ENCODE measurements around the gene DPY19L3. TPM values are rescaled to one million over a fixed set of nuclear protein-coding genes. Genes with fewer than 3 reads are reported as not detected.

DPY19L3 gene
- total and polyA plus RNA-seq, 3 donors from 2014 or later, result 23.8 to 79.9 (median 68.9) TPM

DNA sequence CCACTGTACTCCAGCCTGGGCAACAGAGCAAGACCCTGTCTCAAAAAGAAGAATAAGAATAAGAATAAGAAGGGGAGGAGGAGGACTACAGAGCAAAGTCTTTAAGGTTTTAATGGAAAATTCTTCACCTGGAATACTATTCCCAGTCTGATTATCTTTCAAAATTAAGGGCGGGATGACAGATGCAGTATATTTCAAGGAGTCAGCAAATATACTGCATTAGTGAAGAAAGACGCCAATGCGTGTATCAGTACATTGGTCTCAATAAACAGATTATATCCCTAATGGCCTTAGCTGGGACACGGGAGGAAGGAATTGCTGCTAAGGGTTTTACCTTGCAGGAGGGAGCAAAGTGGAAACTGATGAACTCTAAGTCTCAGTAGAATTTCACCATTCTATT lies 121.3 kb downstream of the DPY19L3 start:
- DNase-seq, result no peak
- H3K4me1 ChIP-seq, result no peaks in the 10 kb centered on the region
- TF ChIP-seq CTCF (IDR thresholded peaks at IDR 0.05) (no peak), POLR2A (IDR thresholded peaks at IDR 0.05) (no peak)
- intact Hi-C loops (cut with DNase I; ENCODE audit: low total_unique reads), result no loop called here
- WGBS, 2 donors, result 93 to 94% methylated on average over 4 of the region's 4 CpGs
- H3K27ac ChIP-seq, result no peak overlapping the region
- no peaks in the 10 kb centered on the region for H3K36me3 ChIP-seq (ENCODE audit: low read depth, missing control alignments)
- no peak overlapping the region for H3K4me3 ChIP-seq
- H3K9me3 ChIP-seq, result no peaks in the 10 kb centered on the region
- H3K27me3 ChIP-seq, result no peaks in the 10 kb centered on the region

- Histone ChIP-seq H3K4me3 (no peak overlapping the region), H3K4me1 (no peaks in the 10 kb centered on the region), H3K9me3 (no peaks in the 10 kb centered on the region), H3K36me3 (ENCODE audit: low read depth, missing control alignments) (no peaks in the 10 kb centered on the region), H3K27me3 (no peaks in the 10 kb centered on the region), H3K27ac (no peak overlapping the region)
- no peak for TF ChIP-seq POLR2A (IDR thresholded peaks at IDR 0.05)
- TF ChIP-seq CTCF (IDR thresholded peaks at IDR 0.05), result no peak
- WGBS, 2 donors, result 68 to 78% methylated on average over 2 of the region's 2 CpGs
- intact Hi-C loops (cut with DNase I; ENCODE audit: low total_unique reads), result no loop called here
- DNase-seq, result no peak
These were observed 125.2 kb downstream of the DPY19L3 start for GRCh38 chr19:32530773-32531172.

- Histone ChIP-seq H3K4me3 (no peak overlapping the region), H3K36me3 (ENCODE audit: low read depth, missing control alignments) (no peaks in the 10 kb centered on the region), H3K27ac (no peak overlapping the region), H3K27me3 (no peaks in the 10 kb centered on the region), H3K4me1 (no peaks in the 10 kb centered on the region), H3K9me3 (no peaks in the 10 kb centered on the region)
- no peak for DNase-seq
- TF ChIP-seq POLR2A (IDR thresholded peaks at IDR 0.05) (no peak), CTCF (IDR thresholded peaks at IDR 0.05) (no peak)
- 93 to 95% methylated on average over 3 of the region's 3 CpGs for WGBS, 2 donors
- intact Hi-C loops (cut with DNase I; ENCODE audit: low total_unique reads), result no loop called here
These were observed 126.7 kb downstream of the DPY19L3 start for GRCh38 chr19:32532233-32532632.

Other genes with a start within 250 kb of the DPY19L3 start
- gene ZNF507, start 60.2 kb upstream of the DPY19L3 start, total RNA-seq, result 10 to 100 TPM; 50.6 to 53.0 TPM
- gene ZNF507, start 60.2 kb upstream of the DPY19L3 start, polyA plus RNA-seq (ENCODE audit: insufficient read depth, low read depth, low replicate concordance), result 40.5 TPM
- gene PDCD5, start 175.4 kb downstream of the DPY19L3 start, total RNA-seq, result 100 to 1,000 TPM; 152 to 157 TPM
- 114 TPM for gene PDCD5, start 175.4 kb downstream of the DPY19L3 start, polyA plus RNA-seq (ENCODE audit: insufficient read depth, low read depth, low replicate concordance)

Data from testis (tissue), 3 donors.